Neutrophil (primary cell): ENCODE results near the gene PPDPF.

ENCODE experiments used
- H3K27ac ChIP-seq: fragments of 200-600 bp; sonication (generic); 2 replicates; pipeline ENCODE4 v1.5.1; 2016; ENCODE audit warnings: mild to moderate bottlenecking, moderate library complexity
- H3K27me3 ChIP-seq: fragments of 200-600 bp; sonication (generic); 2 replicates; pipeline ENCODE4 v1.6.0; 2016; ENCODE audit warnings: mild to moderate bottlenecking
- H3K36me3 ChIP-seq: fragments of 200-600 bp; sonication (generic); 2 replicates; pipeline ENCODE4 v1.5.1; 2017
- H3K4me1 ChIP-seq, 2 experiments: fragments of 200-600 bp in 1 of 2; sonication (generic) in 1 of 2; 1 replicate in 1 of 2; 2 replicates in 1 of 2; pipeline versions ENCODE4 v1.5.1 to v1.6.1; 2013 to 2016; ENCODE audit warnings: low read depth in 1 of 2, low read length in 1 of 2, mild to moderate bottlenecking in 1 of 2, moderate library complexity in 1 of 2; ENCODE audit not compliant: control insufficient read depth in 1 of 2, insufficient read depth in 1 of 2
- H3K4me3 ChIP-seq, 2 experiments: fragments of 200-600 bp in 1 of 2; sonication (generic) in 1 of 2; 1 replicate in 1 of 2; 2 replicates in 1 of 2; pipeline ENCODE4 v1.5.1; 2013 to 2016; ENCODE audit warnings: low read depth in 1 of 2, low read length in 1 of 2, mild to moderate bottlenecking in 1 of 2, moderate library complexity in 1 of 2
- H3K9me3 ChIP-seq: fragments of 200-600 bp; sonication (generic); 2 replicates; pipeline ENCODE4 v1.5.1; 2016
- TF ChIP-seq, protein P1 (sequence below): fragments of 200-600 bp; sonication (generic); IDR thresholded peaks from 2 replicates; pipeline ENCODE4 v1.5.1; 2016; ENCODE audit warnings: antibody characterized with exemption

Gene PPDPF, protein sequence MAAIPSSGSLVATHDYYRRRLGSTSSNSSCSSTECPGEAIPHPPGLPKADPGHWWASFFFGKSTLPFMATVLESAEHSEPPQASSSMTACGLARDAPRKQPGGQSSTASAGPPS

GRCh38 chr20:63520504-63520933, at the start of gene PPDPF:
Gene PPDPF, plus strand, starts transcription at chr20:63520765. Its CDS starts 544 bp downstream, at chr20:63521309.
- Histone ChIP-seq H3K27me3 (peaks cover 64% of the 10 kb centered on the region), H3K9me3 (no peaks in the 10 kb centered on the region), H3K4me3 (peak within 1 kb of the TSS; percentile 61 to 78), H3K27ac (peak within 1 kb of the TSS; percentile 58), H3K4me1 (peaks cover 13 to 18% of the 10 kb centered on the region in 2 experiments), H3K36me3 (no peaks in the 10 kb centered on the region)
- TF ChIP-seq, protein P1, sequence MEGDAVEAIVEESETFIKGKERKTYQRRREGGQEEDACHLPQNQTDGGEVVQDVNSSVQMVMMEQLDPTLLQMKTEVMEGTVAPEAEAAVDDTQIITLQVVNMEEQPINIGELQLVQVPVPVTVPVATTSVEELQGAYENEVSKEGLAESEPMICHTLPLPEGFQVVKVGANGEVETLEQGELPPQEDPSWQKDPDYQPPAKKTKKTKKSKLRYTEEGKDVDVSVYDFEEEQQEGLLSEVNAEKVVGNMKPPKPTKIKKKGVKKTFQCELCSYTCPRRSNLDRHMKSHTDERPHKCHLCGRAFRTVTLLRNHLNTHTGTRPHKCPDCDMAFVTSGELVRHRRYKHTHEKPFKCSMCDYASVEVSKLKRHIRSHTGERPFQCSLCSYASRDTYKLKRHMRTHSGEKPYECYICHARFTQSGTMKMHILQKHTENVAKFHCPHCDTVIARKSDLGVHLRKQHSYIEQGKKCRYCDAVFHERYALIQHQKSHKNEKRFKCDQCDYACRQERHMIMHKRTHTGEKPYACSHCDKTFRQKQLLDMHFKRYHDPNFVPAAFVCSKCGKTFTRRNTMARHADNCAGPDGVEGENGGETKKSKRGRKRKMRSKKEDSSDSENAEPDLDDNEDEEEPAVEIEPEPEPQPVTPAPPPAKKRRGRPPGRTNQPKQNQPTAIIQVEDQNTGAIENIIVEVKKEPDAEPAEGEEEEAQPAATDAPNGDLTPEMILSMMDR = no peak

- TF ChIP-seq, protein P1 = no peak
- Histone ChIP-seq H3K4me1 (no peaks in the 10 kb centered on the region), H3K27me3 (peaks cover 90% of the 10 kb centered on the region), H3K27ac (no peak overlapping the region), H3K9me3 (no peaks in the 10 kb centered on the region), H3K36me3 (no peaks in the 10 kb centered on the region), H3K4me3 (no peak overlapping the region)
These were observed 49.4 kb upstream of the PPDPF start for GRCh38 chr20:63471002-63471716.

GRCh38 chr20:63471717-63471980, 48.9 kb upstream of the PPDPF start:
- Histone ChIP-seq H3K4me3 (no peak overlapping the region), H3K27me3 (peaks cover 95% of the 10 kb centered on the region), H3K4me1 (no peaks in the 10 kb centered on the region), H3K27ac (no peak overlapping the region), H3K36me3 (no peaks in the 10 kb centered on the region), H3K9me3 (no peaks in the 10 kb centered on the region)
- TF ChIP-seq, protein P1 = no peak

DNA sequence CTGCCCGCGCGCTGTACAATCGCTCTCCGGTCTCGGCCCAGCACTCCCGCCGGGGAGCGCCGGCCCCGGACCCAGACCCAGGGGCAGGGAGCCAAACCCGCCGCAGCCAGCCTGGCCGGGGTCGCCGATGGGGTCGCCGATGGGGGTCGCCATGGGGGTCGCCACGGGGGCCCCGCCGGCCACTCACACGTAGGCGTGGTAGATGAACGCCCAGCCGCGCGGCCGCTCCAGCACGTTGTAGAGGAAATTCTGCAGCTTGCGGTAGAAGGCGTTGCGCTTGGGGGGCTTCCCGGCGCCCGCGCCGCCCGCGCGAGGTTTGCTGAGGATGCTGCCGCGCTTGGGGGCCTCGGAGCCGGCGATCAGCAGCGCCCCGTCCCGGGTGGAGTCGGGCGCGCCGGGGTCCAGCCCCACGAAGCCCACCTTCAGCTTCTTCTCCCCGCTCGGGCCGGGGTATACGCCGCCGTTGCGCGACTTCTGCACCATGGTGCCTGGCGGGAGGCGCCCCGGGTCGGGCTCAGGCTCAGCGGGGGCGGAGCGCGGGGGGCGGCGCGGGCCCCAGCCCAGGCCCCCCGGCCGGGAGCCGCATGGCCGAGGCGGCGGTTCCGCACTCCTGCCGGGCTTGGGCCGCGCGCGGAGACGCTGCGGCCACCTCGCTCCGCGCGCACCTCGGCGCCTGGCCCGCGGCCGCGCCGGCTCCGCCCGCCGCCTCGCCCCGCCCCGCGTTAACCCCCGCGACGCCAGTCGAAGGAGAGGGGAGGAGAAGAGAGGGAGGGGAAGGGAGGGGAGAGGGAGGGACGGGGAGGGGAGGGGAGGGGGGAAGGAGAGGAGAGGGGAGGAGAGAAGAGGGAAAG, 48.4 kb upstream of the PPDPF start, which contains the start of gene KCNQ2:
Gene KCNQ2 (minus strand): TSS at position 675 of the 851 bp plus-strand sequence. CDS start 192 bp downstream, at position 483.
- TF ChIP-seq, protein P1 = no peak
- no peak within 1 kb of the TSS for H3K4me3 ChIP-seq
- H3K9me3 ChIP-seq = no peaks in the 10 kb centered on the region
- no peaks in the 10 kb centered on the region for H3K4me1 ChIP-seq
- H3K27me3 ChIP-seq = peaks cover 100% of the 10 kb centered on the region
- no peaks in the 10 kb centered on the region for H3K36me3 ChIP-seq
- no peak within 1 kb of the TSS for H3K27ac ChIP-seq

- H3K27me3 ChIP-seq = peaks cover 100% of the 10 kb centered on the region
- H3K9me3 ChIP-seq = no peaks in the 10 kb centered on the region
- TF ChIP-seq, protein P1 = no peak
- H3K36me3 ChIP-seq = no peaks in the 10 kb centered on the region
- no peaks in the 10 kb centered on the region for H3K4me1 ChIP-seq
- H3K4me3 ChIP-seq = no peak overlapping the region
- H3K27ac ChIP-seq = no peak overlapping the region
These were observed 47.6 kb upstream of the PPDPF start for GRCh38 chr20:63472862-63473390.
